ENCODE results near the gene HYAL1.

Gene HYAL1

DNA sequence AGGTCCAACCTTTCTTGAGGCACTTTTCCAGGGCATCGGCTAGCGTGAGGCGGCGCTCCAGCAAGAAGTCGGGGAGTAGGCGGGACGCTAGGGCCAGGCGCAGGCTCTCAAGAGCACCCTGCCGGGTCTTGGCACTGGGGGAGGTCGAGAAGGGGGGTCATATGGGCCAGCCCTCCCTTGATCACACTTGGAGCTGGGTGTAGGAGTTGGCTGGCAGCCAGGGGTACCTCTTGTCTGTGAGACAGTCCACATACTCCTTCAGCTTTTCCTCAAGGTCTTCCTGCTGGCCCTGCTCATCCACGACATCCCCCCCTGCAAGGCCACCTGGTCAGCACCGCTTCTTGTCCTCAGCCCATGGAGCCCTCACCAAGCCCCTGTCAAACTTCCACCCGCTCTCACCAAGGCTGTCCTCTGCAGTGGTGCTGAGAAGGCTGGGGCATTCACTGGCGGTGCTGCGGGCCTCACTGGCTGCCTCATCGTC is 13.2 kb downstream of the HYAL1 start:
- H3K27ac ChIP-seq (ENCODE audit: extremely low read depth, low read depth, low read length), result no peak overlapping the region
- ChIA-PET CTCF (interaction anchor here (0.6 kb wide), 1 partner anchor 488 kb away, joined by 3 read pairs; no protein-coding TSS in a partner anchor), POLR2A (interaction anchor here (0.6 to 1.2 kb wide), 2 partner anchors 16 to 47 kb away, joined by 5 read pairs; no protein-coding TSS in a partner anchor)
- no peaks in the 10 kb centered on the region for H3K9me3 ChIP-seq (ENCODE audit: control insufficient read depth, insufficient read depth, low read depth, low read length)
- peaks cover 0 to 46% of the 10 kb centered on the region in 2 experiments; a peak in 1 of 3 replicates for H3K36me3 ChIP-seq (ENCODE audit: control insufficient read depth in 2 of 2, insufficient read depth in 1 of 2, low read length in 2 of 2)
- no peak overlapping the region for H3K4me3 ChIP-seq (ENCODE audit: low read depth, low read length)
- TF ChIP-seq, protein P1, sequence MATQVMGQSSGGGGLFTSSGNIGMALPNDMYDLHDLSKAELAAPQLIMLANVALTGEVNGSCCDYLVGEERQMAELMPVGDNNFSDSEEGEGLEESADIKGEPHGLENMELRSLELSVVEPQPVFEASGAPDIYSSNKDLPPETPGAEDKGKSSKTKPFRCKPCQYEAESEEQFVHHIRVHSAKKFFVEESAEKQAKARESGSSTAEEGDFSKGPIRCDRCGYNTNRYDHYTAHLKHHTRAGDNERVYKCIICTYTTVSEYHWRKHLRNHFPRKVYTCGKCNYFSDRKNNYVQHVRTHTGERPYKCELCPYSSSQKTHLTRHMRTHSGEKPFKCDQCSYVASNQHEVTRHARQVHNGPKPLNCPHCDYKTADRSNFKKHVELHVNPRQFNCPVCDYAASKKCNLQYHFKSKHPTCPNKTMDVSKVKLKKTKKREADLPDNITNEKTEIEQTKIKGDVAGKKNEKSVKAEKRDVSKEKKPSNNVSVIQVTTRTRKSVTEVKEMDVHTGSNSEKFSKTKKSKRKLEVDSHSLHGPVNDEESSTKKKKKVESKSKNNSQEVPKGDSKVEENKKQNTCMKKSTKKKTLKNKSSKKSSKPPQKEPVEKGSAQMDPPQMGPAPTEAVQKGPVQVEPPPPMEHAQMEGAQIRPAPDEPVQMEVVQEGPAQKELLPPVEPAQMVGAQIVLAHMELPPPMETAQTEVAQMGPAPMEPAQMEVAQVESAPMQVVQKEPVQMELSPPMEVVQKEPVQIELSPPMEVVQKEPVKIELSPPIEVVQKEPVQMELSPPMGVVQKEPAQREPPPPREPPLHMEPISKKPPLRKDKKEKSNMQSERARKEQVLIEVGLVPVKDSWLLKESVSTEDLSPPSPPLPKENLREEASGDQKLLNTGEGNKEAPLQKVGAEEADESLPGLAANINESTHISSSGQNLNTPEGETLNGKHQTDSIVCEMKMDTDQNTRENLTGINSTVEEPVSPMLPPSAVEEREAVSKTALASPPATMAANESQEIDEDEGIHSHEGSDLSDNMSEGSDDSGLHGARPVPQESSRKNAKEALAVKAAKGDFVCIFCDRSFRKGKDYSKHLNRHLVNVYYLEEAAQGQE (tag by site-specific recombination; IDR thresholded peaks at IDR 0.05), result 0 out of 2 replicates have a peak, but pooled peaks have one; percentile 25
- TF ChIP-seq EGR2 (tag by site-specific recombination; IDR thresholded peaks at IDR 0.05; ENCODE audit: low read depth) (peak; percentile 31; the same call in 1 of the 2 replicates), GLIS1 (tag by site-specific recombination; IDR thresholded peaks at IDR 0.05) (0 out of 2 replicates have a peak, but pooled peaks have one; percentile 14), HOXC10 (CRISPR knock-in tag; IDR thresholded peaks at IDR 0.05) (no peak)
- no peaks in the 10 kb centered on the region for H3K4me1 ChIP-seq (ENCODE audit: control insufficient read depth, insufficient read depth, low read length)

DNA sequence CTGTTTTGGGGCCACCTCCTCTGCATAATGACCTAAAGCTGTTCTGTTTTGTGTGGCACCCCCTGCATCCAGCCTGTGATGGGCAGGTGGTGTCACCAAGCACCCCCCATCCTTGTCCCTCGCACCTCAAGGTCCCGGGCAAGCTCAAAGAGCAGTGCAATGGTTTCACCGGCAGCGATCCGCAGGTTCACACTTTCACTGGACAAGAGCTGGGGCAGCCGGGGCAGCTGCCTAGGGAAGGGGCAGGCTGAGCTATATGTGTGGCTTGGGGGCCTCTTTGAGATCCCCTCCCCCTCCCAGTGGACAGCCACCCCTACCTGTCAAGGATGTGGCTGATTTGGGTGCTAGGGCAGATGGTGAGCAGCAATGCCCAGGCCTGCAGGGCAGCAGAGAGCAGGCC is 14.2 kb downstream of the HYAL1 start:
- ChIA-PET POLR2A (interaction anchor here (1.2 kb wide), 1 partner anchor 48 kb away, joined by 5 read pairs; no protein-coding TSS in a partner anchor), CTCF (interaction anchor here (0.9 to 1.3 kb wide), 2 partner anchors 14 to 35 kb away, joined by 4 read pairs; no protein-coding TSS in a partner anchor)
- TF ChIP-seq ZNF174 (tag by site-specific recombination; IDR thresholded peaks at IDR 0.05), result no peak
- no peak overlapping the region for H3K4me3 ChIP-seq (ENCODE audit: low read depth, low read length)
- no peaks in the 10 kb centered on the region for H3K4me1 ChIP-seq (ENCODE audit: control insufficient read depth, insufficient read depth, low read length)
- no peaks in the 10 kb centered on the region for H3K9me3 ChIP-seq (ENCODE audit: control insufficient read depth, insufficient read depth, low read depth, low read length)
- H3K27ac ChIP-seq (ENCODE audit: extremely low read depth, low read depth, low read length), result no peak overlapping the region
- H3K36me3 ChIP-seq (ENCODE audit: control insufficient read depth in 2 of 2, insufficient read depth in 1 of 2, low read length in 2 of 2), result peaks cover 0 to 46% of the 10 kb centered on the region in 2 experiments; a peak in 1 of 3 replicates

DNA sequence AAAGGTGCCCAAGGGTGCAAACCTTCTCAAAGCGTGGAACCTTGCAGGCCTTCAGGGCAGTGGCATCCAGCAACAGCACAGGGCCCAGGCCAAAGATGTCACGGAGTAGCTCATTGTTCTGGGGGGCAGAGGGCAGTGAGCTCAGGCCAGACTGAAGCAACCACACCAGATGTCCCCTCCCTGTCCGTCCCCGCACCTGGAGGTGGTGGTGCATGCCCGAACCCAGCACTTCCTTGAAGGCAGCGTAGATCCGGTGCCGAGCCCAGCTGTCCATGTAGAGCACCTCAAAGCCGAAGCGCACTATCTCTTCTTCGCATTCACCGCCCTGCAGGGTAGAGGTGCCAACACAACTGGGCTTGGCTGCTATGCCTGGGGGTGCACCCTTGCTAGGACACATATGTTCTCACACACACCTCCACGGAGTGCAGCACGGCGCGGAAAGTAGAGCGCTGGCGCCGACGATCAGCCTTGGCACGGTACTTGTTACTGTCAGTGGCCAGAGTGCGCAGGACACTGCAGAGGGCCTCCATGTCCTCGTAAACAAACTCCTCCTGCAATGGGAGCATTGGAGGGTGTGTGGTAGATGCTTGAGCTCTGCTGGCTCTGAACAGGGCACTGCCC is 14.9 kb downstream of the HYAL1 start:
- CTCF ChIA-PET, result interaction anchor here (0.8 to 1.3 kb wide), 4 partner anchors 14 to 36 kb away, joined by 3 to 4 read pairs (median 4); no protein-coding TSS in a partner anchor
- H3K4me3 ChIP-seq (ENCODE audit: low read depth, low read length), result no peak overlapping the region
- H3K27ac ChIP-seq (ENCODE audit: extremely low read depth, low read depth, low read length), result no peak overlapping the region
- H3K4me1 ChIP-seq (ENCODE audit: control insufficient read depth, insufficient read depth, low read length), result no peaks in the 10 kb centered on the region
- POLR2A ChIA-PET, result interaction anchor here (0.6 kb wide), 1 partner anchor 49 kb away, joined by 3 read pairs; no protein-coding TSS in a partner anchor
- peaks cover 0 to 46% of the 10 kb centered on the region in 2 experiments; a peak in 1 of 3 replicates for H3K36me3 ChIP-seq (ENCODE audit: control insufficient read depth in 2 of 2, insufficient read depth in 1 of 2, low read length in 2 of 2)
- no peaks in the 10 kb centered on the region for H3K9me3 ChIP-seq (ENCODE audit: control insufficient read depth, insufficient read depth, low read depth, low read length)
- no peak for TF ChIP-seq ZNF10 (tag by site-specific recombination; IDR thresholded peaks at IDR 0.05)
- TF ChIP-seq, protein P2, sequence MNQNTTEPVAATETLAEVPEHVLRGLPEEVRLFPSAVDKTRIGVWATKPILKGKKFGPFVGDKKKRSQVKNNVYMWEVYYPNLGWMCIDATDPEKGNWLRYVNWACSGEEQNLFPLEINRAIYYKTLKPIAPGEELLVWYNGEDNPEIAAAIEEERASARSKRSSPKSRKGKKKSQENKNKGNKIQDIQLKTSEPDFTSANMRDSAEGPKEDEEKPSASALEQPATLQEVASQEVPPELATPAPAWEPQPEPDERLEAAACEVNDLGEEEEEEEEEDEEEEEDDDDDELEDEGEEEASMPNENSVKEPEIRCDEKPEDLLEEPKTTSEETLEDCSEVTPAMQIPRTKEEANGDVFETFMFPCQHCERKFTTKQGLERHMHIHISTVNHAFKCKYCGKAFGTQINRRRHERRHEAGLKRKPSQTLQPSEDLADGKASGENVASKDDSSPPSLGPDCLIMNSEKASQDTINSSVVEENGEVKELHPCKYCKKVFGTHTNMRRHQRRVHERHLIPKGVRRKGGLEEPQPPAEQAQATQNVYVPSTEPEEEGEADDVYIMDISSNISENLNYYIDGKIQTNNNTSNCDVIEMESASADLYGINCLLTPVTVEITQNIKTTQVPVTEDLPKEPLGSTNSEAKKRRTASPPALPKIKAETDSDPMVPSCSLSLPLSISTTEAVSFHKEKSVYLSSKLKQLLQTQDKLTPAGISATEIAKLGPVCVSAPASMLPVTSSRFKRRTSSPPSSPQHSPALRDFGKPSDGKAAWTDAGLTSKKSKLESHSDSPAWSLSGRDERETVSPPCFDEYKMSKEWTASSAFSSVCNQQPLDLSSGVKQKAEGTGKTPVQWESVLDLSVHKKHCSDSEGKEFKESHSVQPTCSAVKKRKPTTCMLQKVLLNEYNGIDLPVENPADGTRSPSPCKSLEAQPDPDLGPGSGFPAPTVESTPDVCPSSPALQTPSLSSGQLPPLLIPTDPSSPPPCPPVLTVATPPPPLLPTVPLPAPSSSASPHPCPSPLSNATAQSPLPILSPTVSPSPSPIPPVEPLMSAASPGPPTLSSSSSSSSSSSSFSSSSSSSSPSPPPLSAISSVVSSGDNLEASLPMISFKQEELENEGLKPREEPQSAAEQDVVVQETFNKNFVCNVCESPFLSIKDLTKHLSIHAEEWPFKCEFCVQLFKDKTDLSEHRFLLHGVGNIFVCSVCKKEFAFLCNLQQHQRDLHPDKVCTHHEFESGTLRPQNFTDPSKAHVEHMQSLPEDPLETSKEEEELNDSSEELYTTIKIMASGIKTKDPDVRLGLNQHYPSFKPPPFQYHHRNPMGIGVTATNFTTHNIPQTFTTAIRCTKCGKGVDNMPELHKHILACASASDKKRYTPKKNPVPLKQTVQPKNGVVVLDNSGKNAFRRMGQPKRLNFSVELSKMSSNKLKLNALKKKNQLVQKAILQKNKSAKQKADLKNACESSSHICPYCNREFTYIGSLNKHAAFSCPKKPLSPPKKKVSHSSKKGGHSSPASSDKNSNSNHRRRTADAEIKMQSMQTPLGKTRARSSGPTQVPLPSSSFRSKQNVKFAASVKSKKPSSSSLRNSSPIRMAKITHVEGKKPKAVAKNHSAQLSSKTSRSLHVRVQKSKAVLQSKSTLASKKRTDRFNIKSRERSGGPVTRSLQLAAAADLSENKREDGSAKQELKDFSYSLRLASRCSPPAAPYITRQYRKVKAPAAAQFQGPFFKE (tag by site-specific recombination; IDR thresholded peaks at IDR 0.05; ENCODE audit: borderline replicate concordance), result no peak
- no peak for TF ChIP-seq KLF7 (tag by site-specific recombination; IDR thresholded peaks at IDR 0.05; ENCODE audit: borderline replicate concordance)
- no peak for TF ChIP-seq ZNF354C (tag by site-specific recombination; IDR thresholded peaks at IDR 0.05; ENCODE audit: borderline replicate concordance, low read depth)
- TF ChIP-seq ZNF19 (tag by site-specific recombination; IDR thresholded peaks at IDR 0.05; ENCODE audit: low read depth), result no peak
- TF ChIP-seq, protein P3, sequence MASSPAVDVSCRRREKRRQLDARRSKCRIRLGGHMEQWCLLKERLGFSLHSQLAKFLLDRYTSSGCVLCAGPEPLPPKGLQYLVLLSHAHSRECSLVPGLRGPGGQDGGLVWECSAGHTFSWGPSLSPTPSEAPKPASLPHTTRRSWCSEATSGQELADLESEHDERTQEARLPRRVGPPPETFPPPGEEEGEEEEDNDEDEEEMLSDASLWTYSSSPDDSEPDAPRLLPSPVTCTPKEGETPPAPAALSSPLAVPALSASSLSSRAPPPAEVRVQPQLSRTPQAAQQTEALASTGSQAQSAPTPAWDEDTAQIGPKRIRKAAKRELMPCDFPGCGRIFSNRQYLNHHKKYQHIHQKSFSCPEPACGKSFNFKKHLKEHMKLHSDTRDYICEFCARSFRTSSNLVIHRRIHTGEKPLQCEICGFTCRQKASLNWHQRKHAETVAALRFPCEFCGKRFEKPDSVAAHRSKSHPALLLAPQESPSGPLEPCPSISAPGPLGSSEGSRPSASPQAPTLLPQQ (tag by site-specific recombination; IDR thresholded peaks at IDR 0.05), result no peak
- TF ChIP-seq, protein P4, sequence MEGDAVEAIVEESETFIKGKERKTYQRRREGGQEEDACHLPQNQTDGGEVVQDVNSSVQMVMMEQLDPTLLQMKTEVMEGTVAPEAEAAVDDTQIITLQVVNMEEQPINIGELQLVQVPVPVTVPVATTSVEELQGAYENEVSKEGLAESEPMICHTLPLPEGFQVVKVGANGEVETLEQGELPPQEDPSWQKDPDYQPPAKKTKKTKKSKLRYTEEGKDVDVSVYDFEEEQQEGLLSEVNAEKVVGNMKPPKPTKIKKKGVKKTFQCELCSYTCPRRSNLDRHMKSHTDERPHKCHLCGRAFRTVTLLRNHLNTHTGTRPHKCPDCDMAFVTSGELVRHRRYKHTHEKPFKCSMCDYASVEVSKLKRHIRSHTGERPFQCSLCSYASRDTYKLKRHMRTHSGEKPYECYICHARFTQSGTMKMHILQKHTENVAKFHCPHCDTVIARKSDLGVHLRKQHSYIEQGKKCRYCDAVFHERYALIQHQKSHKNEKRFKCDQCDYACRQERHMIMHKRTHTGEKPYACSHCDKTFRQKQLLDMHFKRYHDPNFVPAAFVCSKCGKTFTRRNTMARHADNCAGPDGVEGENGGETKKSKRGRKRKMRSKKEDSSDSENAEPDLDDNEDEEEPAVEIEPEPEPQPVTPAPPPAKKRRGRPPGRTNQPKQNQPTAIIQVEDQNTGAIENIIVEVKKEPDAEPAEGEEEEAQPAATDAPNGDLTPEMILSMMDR (tag by site-specific recombination; IDR thresholded peaks at IDR 0.05), result no peak
